HG03139 (cell line): ENCODE results near the gene IRS2.

Experiments used
- ATAC-seq: cut with Tn5 transposase; IDR thresholded peaks from one replicate; pipeline ENCODE4 v1.9.1; 2021; ENCODE audit not compliant: unreplicated experiment

The IRS2 gene

DNA sequence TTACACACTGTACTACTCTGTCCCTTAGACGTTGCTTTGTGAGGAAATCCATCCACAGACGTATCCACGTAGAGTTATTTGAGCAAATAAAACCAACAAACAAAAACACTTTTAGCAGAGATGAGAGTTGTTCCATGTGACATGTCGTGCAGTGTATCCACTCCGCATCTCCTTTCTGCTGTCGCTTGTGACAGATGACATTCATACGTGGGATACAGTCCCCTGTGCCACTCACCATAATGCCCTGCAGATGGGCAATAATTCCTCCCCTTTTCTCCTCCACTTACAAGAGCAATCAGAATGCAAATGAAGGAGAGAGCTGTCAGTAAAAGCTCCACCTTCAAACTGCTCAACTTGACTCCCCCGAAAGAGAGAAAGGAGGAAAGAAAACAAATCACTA lies 26.0 kb downstream of the IRS2 start:
- no peak for ATAC-seq

DNA sequence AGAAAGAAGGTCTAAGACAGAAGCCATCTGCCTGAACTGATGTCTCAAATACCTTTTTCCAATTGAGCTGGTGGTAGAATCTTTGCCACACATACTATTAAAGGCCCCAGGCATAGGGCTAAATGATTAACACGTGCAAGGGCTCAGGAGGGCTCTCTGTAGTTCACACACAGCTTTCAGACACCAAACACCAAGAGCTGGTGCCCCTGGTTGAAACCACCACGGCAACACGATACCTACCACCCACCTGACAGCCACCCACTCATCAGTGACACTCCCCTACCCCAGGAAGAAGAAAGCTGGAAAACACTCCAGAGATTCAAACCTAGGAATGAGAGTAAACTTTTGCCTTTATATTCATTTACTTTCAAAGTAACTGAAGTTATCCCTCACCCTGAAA lies 26.8 kb downstream of the IRS2 start:
- ATAC-seq = no peak

DNA sequence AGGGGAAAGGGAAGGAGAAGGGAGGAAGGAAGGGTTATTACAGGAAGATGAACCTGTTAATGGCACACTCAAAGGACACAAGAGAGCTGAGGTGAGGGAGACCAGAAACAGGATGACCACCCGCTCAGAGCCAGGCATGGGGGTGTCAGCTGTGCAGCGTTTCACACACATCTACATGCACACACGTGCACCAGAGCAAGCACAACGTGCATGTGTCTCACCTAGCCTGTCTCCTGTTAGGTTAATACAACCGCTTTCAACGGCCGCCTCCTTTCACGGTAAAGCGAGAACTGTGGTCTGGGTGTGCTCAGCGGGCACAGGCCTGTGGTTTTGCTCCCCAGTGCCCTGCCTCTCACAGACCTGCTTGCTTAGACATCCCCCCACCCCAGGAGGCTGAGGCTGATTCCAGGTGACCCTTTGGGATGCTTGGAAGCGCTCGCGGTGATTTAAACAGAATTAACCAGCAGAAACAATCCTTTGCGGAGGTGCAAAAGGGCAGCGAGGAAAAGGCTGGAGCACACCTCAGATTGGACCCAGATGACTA lies 27.4 kb downstream of the IRS2 start:
- ATAC-seq = no peak

DNA sequence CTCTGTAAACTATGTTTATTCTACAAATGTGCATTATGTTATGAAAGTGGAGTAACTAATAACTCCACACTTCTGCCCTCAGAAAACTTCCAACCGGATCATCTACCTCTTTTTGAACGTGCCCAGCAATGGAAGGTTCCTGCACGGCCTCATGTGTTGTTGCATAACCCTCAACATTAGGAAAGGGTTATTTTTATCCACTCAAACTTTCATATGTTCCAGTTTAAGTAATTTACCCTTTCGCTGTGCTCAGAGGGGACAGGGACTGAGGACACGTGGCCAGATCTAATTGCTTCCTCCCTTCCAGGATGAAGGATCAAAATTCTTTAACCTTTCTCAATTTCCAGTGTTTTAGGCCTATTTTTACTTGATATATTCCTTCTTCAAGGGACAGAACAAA lies 29.6 kb downstream of the IRS2 start:
- no peak for ATAC-seq

- ATAC-seq = no peak
These were observed 30.4 kb downstream of the IRS2 start for GRCh38 chr13:109755997-109756396.

DNA sequence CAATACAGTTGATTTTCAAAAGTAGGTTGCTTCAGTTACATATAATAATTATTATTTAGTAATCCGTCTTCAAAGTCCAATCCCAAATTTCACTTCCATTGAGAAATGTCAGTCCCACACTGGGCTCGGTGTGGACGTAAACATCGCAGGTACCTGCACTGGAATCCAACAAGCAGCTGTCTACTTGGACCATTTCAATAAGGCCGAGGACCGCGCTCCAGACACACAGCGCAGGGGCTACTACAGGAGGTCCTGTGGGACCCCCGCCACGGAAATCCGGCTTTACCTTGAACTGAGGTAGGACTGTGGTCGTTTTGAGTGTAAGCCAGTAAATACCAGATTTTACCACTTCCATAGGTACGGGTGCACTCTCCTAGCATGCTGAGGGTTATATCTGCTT lies 30.8 kb downstream of the IRS2 start:
- no peak for ATAC-seq

DNA sequence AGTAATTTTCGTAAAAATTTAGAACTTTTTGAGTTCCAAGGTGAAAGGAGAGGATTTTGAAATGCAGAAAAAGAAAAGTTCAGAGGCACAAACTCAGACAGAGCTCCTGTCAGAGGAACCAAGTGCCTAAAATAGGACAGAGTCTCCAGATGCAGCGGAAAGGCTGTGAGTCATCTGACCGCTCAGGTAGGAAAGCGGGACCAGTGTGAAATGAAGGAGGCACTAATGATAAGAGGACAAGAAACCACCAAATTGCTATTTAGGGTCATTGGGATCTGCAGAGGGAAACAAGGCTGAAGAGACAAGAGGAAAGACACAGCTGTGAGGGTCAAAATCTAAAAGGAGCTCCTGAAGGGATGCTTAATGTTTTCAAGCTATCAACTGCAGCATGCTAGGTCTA lies 34.9 kb downstream of the IRS2 start:
- no peak for ATAC-seq

DNA sequence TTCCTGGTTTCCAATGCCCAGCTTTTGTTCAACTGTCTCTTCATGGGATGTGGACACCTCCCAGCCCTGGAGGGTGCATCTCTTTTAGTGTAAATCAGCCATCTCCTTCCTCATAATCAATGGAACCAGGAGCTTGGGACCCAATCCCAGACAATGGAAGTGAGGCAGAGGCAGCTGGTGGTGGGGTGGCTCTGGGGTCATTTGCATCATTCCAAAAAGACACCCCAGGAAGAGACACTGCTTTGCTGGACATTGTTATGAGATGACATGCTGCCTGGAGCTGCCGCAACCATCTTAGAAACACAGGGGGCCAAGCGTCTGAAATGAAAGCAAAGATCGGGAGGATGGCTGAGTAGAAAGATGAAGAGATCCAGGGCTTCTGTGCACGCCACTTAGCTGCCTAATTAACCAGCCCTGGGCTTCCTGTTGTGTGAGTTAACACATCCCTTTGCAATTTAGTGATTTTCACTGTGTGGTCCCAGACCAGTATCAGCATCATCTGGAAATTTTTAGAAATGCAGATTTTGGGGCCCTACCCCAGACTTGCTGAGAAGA lies 36.1 kb downstream of the IRS2 start:
- ATAC-seq = no peak

GRCh38 chr13:109749365-109749764 lies 37.0 kb downstream of the IRS2 start:
- no peak for ATAC-seq

DNA sequence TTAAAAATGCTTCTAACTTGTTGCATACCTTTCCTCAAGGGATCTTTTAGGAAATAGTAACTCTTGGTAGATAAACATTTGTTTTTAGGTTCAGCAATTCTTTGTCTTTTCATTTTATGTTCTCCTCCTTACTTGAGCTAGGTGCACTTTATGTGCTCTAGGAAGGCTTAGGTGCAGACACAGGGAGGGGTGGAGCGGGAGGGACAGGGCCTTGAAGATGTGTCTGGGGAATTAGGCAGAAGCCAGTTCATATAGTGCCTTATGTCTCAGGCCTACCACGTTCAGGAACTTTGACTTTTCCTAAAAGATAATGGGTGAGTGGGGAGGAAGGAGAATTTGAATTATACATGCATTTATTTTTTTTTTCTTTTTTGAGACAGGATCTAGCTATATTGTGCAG lies 37.7 kb downstream of the IRS2 start:
- no peak for ATAC-seq

GRCh38 chr13:109747524-109747923 lies 38.9 kb downstream of the IRS2 start:
- ATAC-seq = no peak

DNA sequence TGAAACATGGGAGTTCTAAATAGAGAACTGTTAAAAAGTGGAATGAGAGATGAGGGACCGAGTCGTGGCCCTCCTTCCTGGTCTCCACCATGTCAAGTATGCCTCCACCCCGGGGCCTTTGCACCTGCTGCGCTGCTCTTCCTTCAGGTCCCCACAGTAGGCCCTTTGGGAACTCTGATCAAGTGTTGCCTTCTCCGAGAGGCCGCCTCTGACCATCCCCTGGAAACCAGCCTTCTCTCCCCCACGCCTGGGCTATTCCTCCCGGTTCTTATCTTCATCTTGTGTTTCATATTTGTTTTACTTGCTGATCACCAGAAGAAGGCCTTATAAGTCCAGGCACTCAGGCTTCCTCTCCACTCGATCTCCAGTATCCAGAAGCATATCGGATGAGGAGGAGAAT lies 40.0 kb downstream of the IRS2 start:
- no peak for ATAC-seq

GRCh38 chr13:109745702-109746101 lies 40.7 kb downstream of the IRS2 start:
- ATAC-seq = no peak

GRCh38 chr13:109745060-109745459 lies 41.3 kb downstream of the IRS2 start:
- ATAC-seq = no peak

DNA sequence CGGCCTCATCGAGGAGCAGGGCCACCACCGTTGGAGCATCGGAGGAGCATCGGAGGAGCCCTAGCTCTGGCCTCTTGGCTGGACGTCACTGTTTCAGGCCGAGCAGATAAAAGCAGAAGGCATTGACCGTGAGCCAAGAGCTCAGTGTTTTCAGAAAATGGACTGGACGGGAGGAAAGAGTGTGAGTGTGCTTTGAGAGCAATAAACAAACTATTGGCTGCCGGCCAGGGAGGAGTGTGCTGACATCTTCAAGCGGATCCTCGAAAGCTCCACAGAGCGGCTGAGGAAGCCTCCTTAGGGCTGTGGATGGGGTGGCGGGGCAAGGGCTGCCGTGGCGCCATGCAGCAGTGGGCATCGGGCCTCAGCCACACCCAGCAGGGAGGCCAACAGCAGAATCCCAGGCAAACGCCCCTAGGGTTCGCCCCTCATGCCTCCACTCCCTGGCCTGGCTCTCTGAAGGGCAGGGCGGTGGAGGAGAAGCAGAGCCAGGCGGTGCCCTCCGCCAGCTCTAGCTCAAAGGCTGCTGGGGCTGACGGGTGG lies 41.8 kb downstream of the IRS2 start:
- ATAC-seq = no peak

DNA sequence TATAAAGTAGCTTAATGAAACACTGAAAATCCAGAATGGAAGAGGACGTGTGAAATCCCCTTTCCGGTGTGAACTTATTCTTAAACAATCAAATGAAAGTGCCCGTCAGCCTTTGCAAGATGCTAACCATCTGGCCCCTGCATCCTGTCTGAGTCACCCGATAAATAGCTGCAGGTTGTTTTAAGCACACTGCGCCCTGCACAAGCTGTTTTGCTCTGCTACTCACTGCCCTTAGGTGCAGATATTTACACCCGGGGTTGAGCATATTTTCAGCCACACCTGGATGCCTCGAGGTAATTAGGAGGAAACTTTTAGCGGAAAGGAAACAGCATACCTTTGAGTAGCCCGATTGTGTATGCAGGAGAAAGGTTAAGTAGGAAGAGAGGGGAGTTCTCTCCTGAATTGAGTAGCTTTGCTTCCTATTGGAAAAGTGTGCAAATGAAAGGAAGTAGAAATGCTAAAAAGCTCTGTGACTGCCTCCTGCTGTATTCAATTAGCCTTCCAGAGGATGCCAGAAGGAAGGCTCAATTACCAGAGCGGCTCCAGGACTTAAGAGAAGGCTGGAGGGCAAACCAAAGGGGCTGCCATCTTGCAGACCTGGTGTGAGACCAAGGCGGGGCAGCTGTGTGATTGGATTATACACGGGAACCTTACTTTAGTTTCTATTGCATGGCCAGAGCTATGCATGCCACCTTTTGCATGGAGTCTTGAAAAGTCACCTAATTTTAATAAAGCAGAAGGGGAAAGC lies 42.5 kb downstream of the IRS2 start:
- peak; percentile 89 for ATAC-seq

- ATAC-seq = no peak
These were observed 44.4 kb downstream of the IRS2 start for GRCh38 chr13:109741966-109742365.

- ATAC-seq = no peak
These were observed 45.7 kb downstream of the IRS2 start for GRCh38 chr13:109740721-109741120.

- ATAC-seq = no peak
These were observed 46.3 kb downstream of the IRS2 start for GRCh38 chr13:109740121-109740520.

DNA sequence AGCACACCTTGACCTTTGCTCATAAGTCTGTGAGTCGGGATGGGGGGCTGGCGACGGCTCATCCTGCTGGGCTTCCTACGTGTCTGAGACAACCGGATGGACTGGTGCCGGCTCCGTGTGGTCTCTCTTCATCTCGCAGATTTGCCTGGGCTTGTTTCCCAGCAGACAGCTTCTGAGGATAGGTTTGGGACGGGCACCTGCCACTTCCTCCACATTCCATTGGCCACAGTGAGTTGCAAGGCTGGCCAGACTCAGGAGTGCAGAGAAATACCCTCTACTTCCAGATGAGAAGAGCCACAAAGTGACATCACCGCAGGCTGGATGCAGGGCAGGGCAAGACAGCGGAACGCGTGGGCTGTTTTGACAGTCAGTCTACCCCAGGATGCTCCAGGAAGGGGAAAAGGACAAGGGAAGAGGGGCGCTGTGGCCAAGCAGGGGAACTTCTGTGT lies 48.1 kb downstream of the IRS2 start:
- no peak for ATAC-seq

DNA sequence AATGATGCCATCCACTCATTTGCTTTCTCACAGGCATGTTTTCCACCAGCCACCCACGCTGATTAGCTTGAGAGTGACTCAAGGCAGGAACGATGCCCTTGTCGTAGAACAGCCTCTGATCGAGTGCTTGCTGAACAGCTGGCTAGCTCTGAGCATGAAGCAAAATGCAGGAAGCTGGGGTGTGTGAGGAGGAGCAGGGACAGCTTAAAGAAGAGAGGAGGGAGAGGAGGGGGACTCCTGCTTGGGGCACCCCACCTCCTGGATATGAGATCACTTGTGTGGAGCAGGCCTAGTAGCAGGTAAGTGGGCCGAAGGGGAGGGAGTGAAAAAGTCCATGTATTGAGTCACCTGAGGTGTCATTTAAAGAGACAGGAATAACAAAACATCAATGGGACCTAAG lies 48.8 kb downstream of the IRS2 start:
- no peak for ATAC-seq

GRCh38 chr13:109737046-109737573 lies 49.3 kb downstream of the IRS2 start:
- no peak for ATAC-seq
